Fibroblast of lung (primary cell): ENCODE data around the gene DPAGT1. TPM values are rescaled to one million over a fixed set of nuclear protein-coding genes. Genes with fewer than 3 reads are reported as not detected.

Experiments
- DNase-seq, 2 donors: peaks; one replicate each; pipeline versions ENCODE4 v3.0.0 to v3.0.0-alpha.2; 2010; ENCODE audit warnings: low read depth in 2 of 2
- H2AFZ ChIP-seq: 2 replicates; pipeline ENCODE4 v1.5.1; 2012; ENCODE audit warnings: low read length, control low read depth, inconsistent platforms
- H3K27ac ChIP-seq: 2 replicates; pipeline ENCODE4 v1.5.1; 2011; ENCODE audit warnings: low read length, control low read depth; ENCODE audit not compliant: insufficient read depth
- H3K27me3 ChIP-seq: 2 replicates; pipeline ENCODE4 v1.5.1; 2011; ENCODE audit warnings: mild to moderate bottlenecking, low read length; ENCODE audit not compliant: control insufficient read depth, insufficient read depth
- H3K36me3 ChIP-seq: 2 replicates; pipeline ENCODE4 v1.5.1; 2011; ENCODE audit warnings: low read length; ENCODE audit not compliant: control insufficient read depth, insufficient read depth
- H3K4me1 ChIP-seq: 2 replicates; pipeline ENCODE4 v1.5.1; 2011; ENCODE audit warnings: low read length; ENCODE audit not compliant: control insufficient read depth, insufficient read depth; ENCODE audit errors: extremely low read depth
- H3K4me2 ChIP-seq: 2 replicates; pipeline ENCODE4 v1.5.1; 2011; ENCODE audit warnings: low read length, control low read depth; ENCODE audit not compliant: insufficient read depth; ENCODE audit errors: extremely low read depth
- H3K4me3 ChIP-seq, 4 experiments: fragments of 200-600 bp in 1 of 4; sonication (generic) in 1 of 4; replicated peaks in 1 of 4; 2 replicates each; pipeline ENCODE4 v1.5.1; 2011 to 2016; ENCODE audit warnings: low read length in 4 of 4, low read depth in 3 of 4, mild to moderate bottlenecking in 3 of 4, control low read depth in 2 of 4, inconsistent platforms in 1 of 4, mixed read lengths in 1 of 4; ENCODE audit not compliant: insufficient read depth in 1 of 4; ENCODE audit errors: control extremely low read depth in 1 of 4
- H3K79me2 ChIP-seq: 2 replicates; pipeline ENCODE4 v1.5.1; 2012; ENCODE audit warnings: mild to moderate bottlenecking, low read length, inconsistent platforms; ENCODE audit not compliant: control insufficient read depth, insufficient read depth
- H3K9ac ChIP-seq: 2 replicates; pipeline ENCODE4 v1.5.1; 2011; ENCODE audit warnings: mild to moderate bottlenecking, low read length, control low read depth; ENCODE audit not compliant: insufficient read depth
- H3K9me3 ChIP-seq: 2 replicates; pipeline ENCODE4 v1.5.1; 2012; ENCODE audit warnings: low read depth, low read length; ENCODE audit not compliant: control insufficient read depth, insufficient read depth
- H4K20me1 ChIP-seq: 2 replicates; pipeline ENCODE4 v1.5.1; 2011; ENCODE audit warnings: low read length; ENCODE audit not compliant: control insufficient read depth, insufficient read depth; ENCODE audit errors: extremely low read depth
- EZH2 ChIP-seq: IDR thresholded peaks from 2 replicates; pipeline ENCODE4 v1.5.1; 2012; ENCODE audit warnings: low read length, control low read depth, mild to moderate bottlenecking; ENCODE audit errors: missing control alignments
- polyA plus RNA-seq, 2 donors: library from polyadenylated mRNA; depleted of rRNA in 1 of 2; stranded (reverse) in 1 of 2; unstranded in 1 of 2; fragments of >200 nt; gene quantifications; 2 replicates each; pipeline ENCODE4 v1.2.1, GENCODE V29; 2011 to 2012; ENCODE audit warnings: missing spikeins in 1 of 2
- total RNA-seq: library from RNA; depleted of rRNA; stranded (reverse); fragments of >200 nt; gene quantifications from 2 replicates; pipeline ENCODE4 v1.2.1, GENCODE V29; 2014
- TF ChIP-seq, protein P1 (sequence below), 2 donors: IDR thresholded peaks in 1 of 2; conservative IDR thresholded peaks in 1 of 2; 1 replicate in 1 of 2; 2 replicates in 1 of 2; pipeline ENCODE4 v1.5.1; 2011 to 2012; ENCODE audit warnings: low read length in 2 of 2, control low read depth in 1 of 2, inconsistent platforms in 1 of 2, low read depth in 1 of 2, mild to moderate bottlenecking in 1 of 2

Gene DPAGT1
- total and polyA plus RNA-seq, 2 donors (not counting 1 experiment from before 2014, with no cell fraction given): 14.5 to 44.9 TPM

- Histone ChIP-seq H3K79me2 (no peaks in the 10 kb centered on the region), H4K20me1 (no peaks in the 10 kb centered on the region), H3K36me3 (peaks cover 10% of the 10 kb centered on the region), H3K4me2 (no peak overlapping the region), H3K27me3 (no peaks in the 10 kb centered on the region), H3K9me3 (no peaks in the 10 kb centered on the region), H3K9ac (no peak overlapping the region), H2AFZ (no peak overlapping the region), H3K4me3 (no peak overlapping the region), H3K27ac (no peak overlapping the region), H3K4me1 (no peaks in the 10 kb centered on the region)
- TF ChIP-seq, protein P1, sequence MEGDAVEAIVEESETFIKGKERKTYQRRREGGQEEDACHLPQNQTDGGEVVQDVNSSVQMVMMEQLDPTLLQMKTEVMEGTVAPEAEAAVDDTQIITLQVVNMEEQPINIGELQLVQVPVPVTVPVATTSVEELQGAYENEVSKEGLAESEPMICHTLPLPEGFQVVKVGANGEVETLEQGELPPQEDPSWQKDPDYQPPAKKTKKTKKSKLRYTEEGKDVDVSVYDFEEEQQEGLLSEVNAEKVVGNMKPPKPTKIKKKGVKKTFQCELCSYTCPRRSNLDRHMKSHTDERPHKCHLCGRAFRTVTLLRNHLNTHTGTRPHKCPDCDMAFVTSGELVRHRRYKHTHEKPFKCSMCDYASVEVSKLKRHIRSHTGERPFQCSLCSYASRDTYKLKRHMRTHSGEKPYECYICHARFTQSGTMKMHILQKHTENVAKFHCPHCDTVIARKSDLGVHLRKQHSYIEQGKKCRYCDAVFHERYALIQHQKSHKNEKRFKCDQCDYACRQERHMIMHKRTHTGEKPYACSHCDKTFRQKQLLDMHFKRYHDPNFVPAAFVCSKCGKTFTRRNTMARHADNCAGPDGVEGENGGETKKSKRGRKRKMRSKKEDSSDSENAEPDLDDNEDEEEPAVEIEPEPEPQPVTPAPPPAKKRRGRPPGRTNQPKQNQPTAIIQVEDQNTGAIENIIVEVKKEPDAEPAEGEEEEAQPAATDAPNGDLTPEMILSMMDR (conservative IDR thresholded peaks at IDR 0.05 in 1 of 2, IDR thresholded peaks at IDR 0.05 in 1 of 2; ENCODE audit: low read depth in 1 of 2, low read length in 2 of 2): no peak
- TF ChIP-seq EZH2: no peak
- DNase-seq: peak in 1 of 2 donors; percentile 37
Measured at GRCh38 chr11:119130662-119131061, 29.0 kb upstream of the DPAGT1 start.

DNA sequence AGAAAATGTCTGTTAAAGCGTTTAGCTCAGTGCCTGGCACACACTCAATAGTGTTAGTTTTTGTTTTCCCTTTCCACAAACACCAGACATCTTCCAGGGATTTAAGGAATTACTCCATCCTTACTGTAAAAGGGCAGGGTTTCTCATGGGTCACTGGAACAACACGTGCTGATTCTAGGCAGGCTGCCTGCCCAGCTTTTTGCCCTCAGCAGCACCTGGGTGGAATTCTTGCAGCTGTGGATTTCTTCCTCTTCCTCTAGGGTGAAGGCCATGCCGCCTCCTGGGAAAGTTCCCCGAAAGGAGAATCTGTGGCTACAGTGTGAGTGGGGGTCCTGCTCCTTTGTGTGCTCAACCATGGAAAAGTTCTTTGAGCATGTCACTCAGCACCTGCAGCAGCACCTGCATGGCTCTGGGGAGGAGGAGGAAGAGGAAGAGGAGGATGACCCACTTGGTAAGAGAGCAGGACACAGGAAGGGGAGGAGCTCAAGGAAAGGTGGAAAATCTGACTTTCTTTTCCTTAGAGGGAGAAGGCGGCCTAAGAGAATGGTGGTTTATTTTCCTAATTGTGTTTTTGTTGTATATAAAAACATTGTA, 25.1 kb upstream of the DPAGT1 start:
- H3K4me1 ChIP-seq: peaks cover 4% of the 10 kb centered on the region

GRCh38 chr11:119125821-119126220, 24.2 kb upstream of the DPAGT1 start:
- DNase-seq: no peak
- Histone ChIP-seq H3K27me3 (no peaks in the 10 kb centered on the region), H3K4me3 (no peak overlapping the region), H3K79me2 (peaks cover 18% of the 10 kb centered on the region), H4K20me1 (no peaks in the 10 kb centered on the region), H3K9ac (no peak overlapping the region), H3K9me3 (no peaks in the 10 kb centered on the region), H2AFZ (no peak overlapping the region), H3K36me3 (peaks cover 7% of the 10 kb centered on the region), H3K27ac (no peak overlapping the region), H3K4me2 (no peak overlapping the region), H3K4me1 (peaks cover 6% of the 10 kb centered on the region)
- no peak for TF ChIP-seq EZH2
- TF ChIP-seq, protein P1 (conservative IDR thresholded peaks at IDR 0.05 in 1 of 2, IDR thresholded peaks at IDR 0.05 in 1 of 2; ENCODE audit: low read depth in 1 of 2, low read length in 2 of 2): no peak

More for the DNA sequence above, 25.1 kb upstream of the DPAGT1 start:
- no peak for DNase-seq
- Histone ChIP-seq H3K27me3 (no peaks in the 10 kb centered on the region), H3K27ac (no peak overlapping the region), H3K4me2 (no peak overlapping the region), H4K20me1 (no peaks in the 10 kb centered on the region), H3K79me2 (peaks cover 15% of the 10 kb centered on the region), H3K4me3 (no peak overlapping the region), H3K9me3 (no peaks in the 10 kb centered on the region), H3K9ac (no peak overlapping the region), H3K36me3 (peaks cover 8% of the 10 kb centered on the region), H2AFZ (no peak overlapping the region)
- TF ChIP-seq, protein P1 (conservative IDR thresholded peaks at IDR 0.05 in 1 of 2, IDR thresholded peaks at IDR 0.05 in 1 of 2; ENCODE audit: low read depth in 1 of 2, low read length in 2 of 2): no peak
- no peak for TF ChIP-seq EZH2
